DLD1 (cell line): ENCODE measurements around the gene ZNF215.
"Not testable (repeated sequence)": the region's sequence is repeated elsewhere in the genome, so short reads cannot be mapped to it uniquely, and the experiment has no call there.

Experiments used
- in situ Hi-C: cut with HindIII; loops from 2 replicates; pipeline ENCODE4 v1.10.0; 2017; ENCODE audit warnings: low sequenced_read_pairs

The ZNF215 gene

DNA sequence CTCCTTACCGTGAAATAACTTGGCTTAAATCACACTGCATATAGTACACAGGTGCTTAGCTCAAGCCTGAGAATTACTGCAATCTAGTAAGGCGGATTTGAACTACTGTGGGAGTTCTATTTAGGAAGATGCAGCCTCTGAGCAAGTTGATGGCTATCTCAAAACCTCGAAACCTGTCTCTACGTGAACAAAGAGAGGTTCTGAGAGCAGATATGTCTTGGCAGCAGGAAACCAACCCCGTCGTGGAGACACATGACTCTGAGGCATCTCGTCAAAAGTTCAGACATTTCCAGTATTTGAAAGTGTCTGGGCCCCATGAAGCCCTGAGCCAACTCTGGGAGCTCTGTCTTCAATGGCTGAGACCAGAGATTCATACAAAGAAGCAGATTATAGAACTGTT lies 5.9 kb downstream of the ZNF215 start:
- in situ Hi-C loops: no loop called here

DNA sequence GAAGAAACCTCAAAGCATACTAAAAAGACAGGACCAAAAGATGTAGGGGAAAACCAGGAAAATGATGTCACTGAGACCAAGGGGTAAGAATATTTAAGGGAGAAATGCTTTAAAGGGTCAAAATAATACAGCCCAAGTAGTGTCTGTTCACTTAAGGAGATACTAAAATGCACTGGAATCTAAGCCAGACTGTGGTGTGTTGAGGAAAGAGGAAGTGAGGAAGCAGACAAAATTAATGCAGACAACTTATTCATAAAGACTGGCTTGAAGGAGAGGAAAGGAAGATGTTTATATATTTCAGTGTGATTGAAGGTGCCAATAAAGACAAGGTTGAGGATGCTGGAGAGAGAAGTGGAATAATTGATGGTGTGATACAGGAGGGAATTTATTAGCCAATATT lies 15.7 kb downstream of the ZNF215 start:
- in situ Hi-C loops: no loop called here

DNA sequence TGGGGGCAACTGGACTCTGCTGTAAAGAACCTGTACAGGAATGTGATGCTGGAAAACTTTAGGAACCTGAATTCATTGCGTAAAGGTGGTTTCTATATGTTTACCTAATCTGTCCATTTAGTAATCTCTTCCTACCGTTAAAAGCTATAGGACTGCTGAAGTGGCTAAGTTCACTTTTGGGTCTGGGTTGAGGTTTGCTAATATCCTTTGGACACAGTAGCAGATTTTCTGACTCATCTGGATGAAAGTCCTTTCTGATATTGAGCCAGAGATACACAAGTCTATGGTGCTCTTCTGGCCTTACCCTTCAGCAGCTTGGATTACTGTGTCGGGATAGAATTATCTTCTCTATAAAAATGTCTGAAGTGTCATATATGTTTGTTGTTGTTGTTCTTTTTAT lies 16.9 kb downstream of the ZNF215 start:
- in situ Hi-C loops: no loop called here

- in situ Hi-C loops: not testable (repeated sequence)
These were observed 28.0 kb downstream of the ZNF215 start for GRCh38 chr11:6954248-6954647.

DNA sequence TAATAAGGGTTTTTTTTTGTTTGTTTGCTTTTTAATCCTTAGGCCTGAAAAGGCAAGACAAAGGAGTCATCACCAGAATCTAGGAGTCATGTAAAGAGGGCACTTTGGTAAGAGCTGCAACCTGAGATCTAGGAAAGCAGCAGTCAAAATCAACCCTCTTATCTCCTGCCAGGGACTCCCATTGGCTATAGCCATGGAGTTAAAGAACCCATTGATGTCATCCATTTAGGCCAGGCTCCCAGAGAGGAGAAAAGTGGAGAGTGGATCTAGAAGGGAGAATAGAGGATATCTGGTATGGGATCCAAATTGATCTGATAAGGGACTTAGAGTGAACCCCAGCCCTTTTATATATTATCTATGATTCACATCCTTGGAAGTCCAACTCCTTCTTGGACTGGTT lies 35.9 kb downstream of the ZNF215 start:
- in situ Hi-C loops: no loop called here

DNA sequence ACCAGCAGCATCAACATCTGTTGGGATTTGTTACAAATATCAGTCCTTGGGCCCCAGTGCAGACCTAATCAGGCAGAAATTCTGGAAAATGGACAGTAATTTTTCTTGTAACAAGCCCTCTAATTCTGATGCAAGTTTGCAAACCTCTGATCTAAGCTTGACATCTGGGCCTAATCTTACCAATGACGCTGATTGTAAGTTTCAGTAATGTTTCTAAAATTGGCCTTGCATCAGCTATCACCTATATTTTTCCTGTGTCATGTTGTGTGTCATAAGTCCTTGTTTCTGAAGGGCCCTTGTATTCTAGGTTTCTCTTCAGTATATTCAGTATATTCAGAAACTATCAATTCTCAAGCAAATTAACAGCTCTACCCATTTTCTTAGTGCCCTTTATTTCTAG lies 36.4 kb downstream of the ZNF215 start:
- in situ Hi-C loops: no loop called here

GRCh38 chr11:6968816-6969215 lies 42.6 kb downstream of the ZNF215 start:
- in situ Hi-C loops: no loop called here

GRCh38 chr11:6969854-6970253 lies 43.6 kb downstream of the ZNF215 start:
- in situ Hi-C loops: not testable (repeated sequence)

- in situ Hi-C loops: no loop called here
These were observed 53.1 kb downstream of the ZNF215 start for GRCh38 chr11:6979365-6979764.

DNA sequence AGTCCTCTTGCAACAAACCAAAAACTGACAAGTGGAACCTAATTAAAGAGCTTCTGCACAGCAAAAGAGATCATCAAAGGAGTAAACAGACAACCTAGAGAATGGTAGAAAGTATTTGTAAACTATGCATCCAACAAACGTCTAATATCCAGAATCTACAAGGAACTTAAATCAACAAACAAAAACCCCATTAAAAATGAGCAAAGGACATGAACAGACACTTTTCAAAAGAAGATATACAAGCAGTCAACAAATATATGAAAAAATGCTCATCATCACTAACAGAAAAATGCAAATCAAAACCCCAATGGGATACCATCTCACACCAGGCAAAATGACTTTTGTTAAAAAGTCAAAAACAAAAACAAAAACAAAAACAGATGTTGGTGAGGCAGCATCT lies 60.3 kb downstream of the ZNF215 start:
- in situ Hi-C loops: no loop called here

GRCh38 chr11:6988506-6988905 lies 62.3 kb downstream of the ZNF215 start:
- in situ Hi-C loops: no loop called here

GRCh38 chr11:6991227-6991626 lies 65.0 kb downstream of the ZNF215 start:
- in situ Hi-C loops: no loop called here

DNA sequence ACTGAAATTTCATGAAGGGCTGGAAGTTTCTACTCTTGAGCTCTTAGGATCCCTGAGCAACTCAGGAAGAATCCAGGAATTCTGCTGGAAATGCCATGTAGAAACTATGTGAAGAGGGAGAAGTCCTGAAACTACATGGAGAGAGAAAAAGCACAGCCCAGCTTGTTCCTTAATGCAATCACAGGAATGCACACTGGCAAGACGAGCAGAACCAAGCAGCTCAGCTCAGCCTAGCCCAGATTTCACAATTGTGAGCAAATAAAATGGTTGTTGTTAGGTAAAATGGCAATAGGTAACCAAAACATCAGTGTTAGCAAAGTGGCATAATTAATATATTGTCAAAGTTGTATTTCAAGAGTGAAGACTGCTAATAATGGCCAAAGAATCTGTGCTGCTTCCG lies 65.8 kb downstream of the ZNF215 start:
- in situ Hi-C loops: no loop called here

GRCh38 chr11:6992457-6993417 lies 66.5 kb downstream of the ZNF215 start:
- in situ Hi-C loops: no loop called here

- in situ Hi-C loops: no loop called here
These were observed 69.5 kb downstream of the ZNF215 start for GRCh38 chr11:6995703-6996102.

GRCh38 chr11:7004482-7004881 lies 78.3 kb downstream of the ZNF215 start:
- in situ Hi-C loops: no loop called here
